EL (cell line): Measurements from ENCODE around the gene PROZ.
A peak's percentile ranks its signal among the peaks of the same experiment; 100 is the strongest.
"Not testable (repeated sequence)": the region's sequence is repeated elsewhere in the genome, so short reads cannot be mapped to it uniquely, and the experiment has no call there.

ENCODE experiments used
- DNase-seq: peaks from one replicate; pipeline ENCODE4 v3.0.0-alpha.2; 2016

Gene PROZ

GRCh38 chr13:113157929-113158747 is at the start of gene PROZ:
Gene PROZ, plus strand, starts transcription at chr13:113158648. Its CDS starts 13 bp downstream, at chr13:113158661.
- no peak for DNase-seq

GRCh38 chr13:113109151-113110047 is 49.0 kb upstream of the PROZ start:
- DNase-seq: no peak

GRCh38 chr13:113110048-113110851 is 48.2 kb upstream of the PROZ start:
- no peak for DNase-seq

GRCh38 chr13:113110852-113111315 is 47.6 kb upstream of the PROZ start:
- no peak for DNase-seq

GRCh38 chr13:113111821-113112220 is 46.6 kb upstream of the PROZ start:
- not testable (repeated sequence) for DNase-seq

GRCh38 chr13:113112475-113112874 is 46.0 kb upstream of the PROZ start:
- DNase-seq: not testable (repeated sequence)

GRCh38 chr13:113112893-113113845 is 45.3 kb upstream of the PROZ start:
- DNase-seq: no peak

- DNase-seq: no peak
Observed at GRCh38 chr13:113113846-113114271, 44.6 kb upstream of the PROZ start.

GRCh38 chr13:113114511-113115362 is 43.7 kb upstream of the PROZ start:
- no peak for DNase-seq

- DNase-seq: no peak
Observed at GRCh38 chr13:113115363-113116205, 42.9 kb upstream of the PROZ start.

GRCh38 chr13:113116206-113116800 is 42.1 kb upstream of the PROZ start:
- no peak for DNase-seq

GRCh38 chr13:113116871-113117271 is 41.6 kb upstream of the PROZ start:
- DNase-seq: no peak

GRCh38 chr13:113117335-113117872 is 41.0 kb upstream of the PROZ start:
- DNase-seq: peak; percentile 26

- DNase-seq: no peak
Observed at GRCh38 chr13:113117911-113118260, 40.6 kb upstream of the PROZ start.

GRCh38 chr13:113118261-113119021 is 40.0 kb upstream of the PROZ start:
- DNase-seq: no peak

GRCh38 chr13:113119166-113119821 is 39.2 kb upstream of the PROZ start:
- no peak for DNase-seq

- no peak for DNase-seq
Observed at GRCh38 chr13:113119822-113120189, 38.6 kb upstream of the PROZ start.
